HL-60 (cell line): ENCODE data around the gene WDPCP.
"Not testable (repeated sequence)": the region's sequence is repeated elsewhere in the genome, so short reads cannot be mapped to it uniquely, and the experiment has no call there.

ENCODE experiments used
- DNase-seq, 2 experiments: peaks; one replicate each; pipeline ENCODE4 v3.0.0-alpha.2; 2010 to 2020; ENCODE audit warnings: low read depth in 1 of 2, low spot score in 1 of 2
- H3K27ac ChIP-seq: fragments of 250-450 bp; sonication (Bioruptor Pico); replicated peaks from 2 replicates; pipeline ENCODE4 v1.5.1; 2020; ENCODE audit warnings: mild to moderate bottlenecking, moderate library complexity
- H3K27me3 ChIP-seq: fragments of 250-450 bp; sonication (Bioruptor Pico); 2 replicates; pipeline ENCODE4 v1.5.1; 2021; ENCODE audit warnings: mild to moderate bottlenecking, moderate library complexity; ENCODE audit not compliant: insufficient read depth, poor library complexity, severe bottlenecking
- H3K4me3 ChIP-seq: replicated peaks from 2 replicates; pipeline ENCODE4 v1.5.1; 2011; ENCODE audit warnings: mild to moderate bottlenecking, control low read depth, low read length; ENCODE audit not compliant: insufficient read depth
- GABPA ChIP-seq: IDR thresholded peaks from 2 replicates; pipeline ENCODE4 v1.6.1; 2012; ENCODE audit warnings: low read depth
- POLR2AphosphoS5 ChIP-seq: IDR thresholded peaks from 2 replicates; pipeline ENCODE4 v1.6.1; 2012; ENCODE audit warnings: low read depth
- REST ChIP-seq: IDR thresholded peaks from 2 replicates; pipeline ENCODE4 v1.6.1; 2012; ENCODE audit warnings: low read depth; ENCODE audit not compliant: insufficient replicate concordance
- SPI1 ChIP-seq: IDR thresholded peaks from 2 replicates; pipeline ENCODE4 v1.6.1; 2012; ENCODE audit warnings: low read depth, mild to moderate bottlenecking, borderline replicate concordance
- TF ChIP-seq, protein P1 (sequence below): IDR thresholded peaks from one replicate; pipeline ENCODE4 v1.5.1; 2011; ENCODE audit warnings: low read length, control low read depth, inconsistent platforms; ENCODE audit not compliant: insufficient read depth

Gene WDPCP

GRCh38 chr2:63614448-63614968, 26.2 kb upstream of the WDPCP start:
- H3K4me3 ChIP-seq: no peak overlapping the region
- H3K27ac ChIP-seq: no peak overlapping the region
- no peak for DNase-seq
- TF ChIP-seq SPI1: no peak
- no peaks in the 10 kb centered on the region for H3K27me3 ChIP-seq

DNA sequence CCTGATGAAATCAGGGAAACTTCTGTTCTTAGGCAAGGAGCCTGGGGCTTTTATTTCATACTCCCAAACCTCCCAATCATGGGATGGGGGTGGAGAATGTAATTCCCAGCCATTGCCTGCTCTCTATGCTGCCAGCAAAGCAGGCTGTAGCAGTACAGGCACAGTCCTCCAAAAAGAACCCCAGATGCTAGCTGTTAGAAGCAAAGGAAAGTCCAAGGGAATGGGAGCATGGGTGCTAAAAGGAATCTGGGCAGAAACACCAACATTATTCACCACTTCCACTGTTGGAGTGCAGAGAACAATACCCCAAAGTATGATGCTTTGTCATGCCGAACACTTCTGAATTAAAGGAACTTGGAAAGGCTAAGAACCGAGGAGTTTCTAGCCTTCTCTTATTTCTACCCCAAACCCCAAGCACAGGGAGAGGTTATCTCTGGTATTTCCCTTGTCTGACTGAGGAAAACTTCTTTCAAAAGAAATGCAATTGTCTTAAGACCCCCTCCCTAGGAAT, 25.2 kb upstream of the WDPCP start:
- TF ChIP-seq, protein P1, sequence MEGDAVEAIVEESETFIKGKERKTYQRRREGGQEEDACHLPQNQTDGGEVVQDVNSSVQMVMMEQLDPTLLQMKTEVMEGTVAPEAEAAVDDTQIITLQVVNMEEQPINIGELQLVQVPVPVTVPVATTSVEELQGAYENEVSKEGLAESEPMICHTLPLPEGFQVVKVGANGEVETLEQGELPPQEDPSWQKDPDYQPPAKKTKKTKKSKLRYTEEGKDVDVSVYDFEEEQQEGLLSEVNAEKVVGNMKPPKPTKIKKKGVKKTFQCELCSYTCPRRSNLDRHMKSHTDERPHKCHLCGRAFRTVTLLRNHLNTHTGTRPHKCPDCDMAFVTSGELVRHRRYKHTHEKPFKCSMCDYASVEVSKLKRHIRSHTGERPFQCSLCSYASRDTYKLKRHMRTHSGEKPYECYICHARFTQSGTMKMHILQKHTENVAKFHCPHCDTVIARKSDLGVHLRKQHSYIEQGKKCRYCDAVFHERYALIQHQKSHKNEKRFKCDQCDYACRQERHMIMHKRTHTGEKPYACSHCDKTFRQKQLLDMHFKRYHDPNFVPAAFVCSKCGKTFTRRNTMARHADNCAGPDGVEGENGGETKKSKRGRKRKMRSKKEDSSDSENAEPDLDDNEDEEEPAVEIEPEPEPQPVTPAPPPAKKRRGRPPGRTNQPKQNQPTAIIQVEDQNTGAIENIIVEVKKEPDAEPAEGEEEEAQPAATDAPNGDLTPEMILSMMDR: no peak
- TF ChIP-seq SPI1 (no peak), GABPA (no peak), REST (no peak), POLR2AphosphoS5 (no peak)
- H3K4me3 ChIP-seq: no peak overlapping the region
- no peaks in the 10 kb centered on the region for H3K27me3 ChIP-seq
- DNase-seq: no peak
- no peak overlapping the region for H3K27ac ChIP-seq

- no peak for DNase-seq
- Histone ChIP-seq H3K4me3 (no peak overlapping the region), H3K27me3 (no peaks in the 10 kb centered on the region), H3K27ac (no peak overlapping the region)
- TF ChIP-seq POLR2AphosphoS5 (no peak), GABPA (no peak), REST (no peak), SPI1 (no peak)
- TF ChIP-seq, protein P1: no peak
These were observed 22.2 kb upstream of the WDPCP start for GRCh38 chr2:63610525-63610924.

GRCh38 chr2:63608865-63609264, 20.6 kb upstream of the WDPCP start:
- DNase-seq, H3K27me3 ChIP-seq, H3K27ac ChIP-seq, H3K4me3 ChIP-seq: not testable (repeated sequence)

DNA sequence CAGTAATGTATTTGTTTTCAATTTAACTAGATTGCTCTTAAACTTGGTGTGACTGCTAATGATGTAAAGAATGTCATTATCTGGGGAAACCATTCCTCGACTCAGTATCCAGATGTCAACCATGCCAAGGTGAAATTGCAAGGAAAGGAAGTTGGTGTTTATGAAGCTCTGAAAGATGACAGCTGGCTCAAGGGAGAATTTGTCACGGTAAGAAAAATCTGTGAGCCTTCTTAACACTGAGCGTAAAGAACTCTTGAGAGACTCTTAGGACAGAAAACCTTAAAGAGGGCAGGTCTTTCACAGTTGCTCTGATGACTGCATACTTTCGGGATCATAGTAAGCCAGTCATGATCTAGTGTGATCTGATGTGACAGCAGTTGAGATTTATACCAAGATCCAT, 16.4 kb upstream of the WDPCP start:
- no peak overlapping the region for H3K27ac ChIP-seq

More for the DNA sequence above, 16.4 kb upstream of the WDPCP start:
- DNase-seq: no peak
- no peaks in the 10 kb centered on the region for H3K27me3 ChIP-seq
- H3K4me3 ChIP-seq: no peak overlapping the region
- TF ChIP-seq, protein P1: no peak
- no peak for TF ChIP-seq POLR2AphosphoS5
- TF ChIP-seq REST: no peak
- no peak for TF ChIP-seq GABPA
- no peak for TF ChIP-seq SPI1
